NB4 (cell line): ENCODE data around the gene SASH1.

Source experiments
- CTCF ChIP-seq: IDR thresholded peaks from one replicate; pipeline ENCODE4 v1.5.1; 2012; ENCODE audit warnings: low read depth, low read length
- MAX ChIP-seq: IDR thresholded peaks from 2 replicates; pipeline ENCODE4 v1.6.1; 2011; ENCODE audit warnings: low read depth, low read length

GRCh38 chr6:148295261-148295887, 47.3 kb upstream of the SASH1 start:
- TF ChIP-seq CTCF (no peak), MAX (no peak)
